Vagina (tissue), 2 donors: ENCODE results near the gene WWOX. TPM values are rescaled to one million over a fixed set of nuclear protein-coding genes. Genes with fewer than 3 reads are reported as not detected.

ENCODE experiments used
- DNase-seq, 2 donors: peaks; one replicate each; pipeline ENCODE4 v3.0.0-alpha.2; 2017; ENCODE audit errors: extremely low spot score in 2 of 2
- H3K27ac ChIP-seq: fragments of 200-600 bp; sonication (generic); one replicate; pipeline ENCODE4 v1.5.1; 2019
- H3K27me3 ChIP-seq: fragments of 200-600 bp; sonication (generic); one replicate; pipeline ENCODE4 v1.5.1; 2019
- H3K36me3 ChIP-seq, 2 donors: fragments of 200-600 bp; sonication (generic); one replicate each; pipeline ENCODE4 v1.5.1; 2017 to 2019
- H3K4me1 ChIP-seq: fragments of 200-600 bp; sonication (generic); one replicate; pipeline ENCODE4 v1.5.1; 2019
- H3K4me3 ChIP-seq, 2 donors: fragments of 200-600 bp; sonication (generic); 1 replicate in 1 of 2; 2 replicates in 1 of 2; pipeline ENCODE4 v1.5.1; 2016 to 2019
- H3K9me3 ChIP-seq: fragments of 200-600 bp; sonication (generic); one replicate; pipeline ENCODE4 v1.5.1; 2019
- CTCF ChIP-seq, 3 experiments: fragments of 450-650 bp in 2 of 3; fragments of 200-600 bp in 1 of 3; sonication (generic) in 1 of 3; IDR thresholded peaks; one replicate each; pipeline ENCODE4 v1.5.1; 2017 to 2019; ENCODE audit warnings: antibody characterized with exemption in 3 of 3, mild to moderate bottlenecking in 2 of 3, moderate library complexity in 2 of 3
- POLR2A ChIP-seq, 2 donors: fragments of 450-650 bp; IDR thresholded peaks; one replicate each; pipeline ENCODE4 v1.6.1; 2017; ENCODE audit warnings: antibody characterized with exemption in 2 of 2, mild to moderate bottlenecking in 2 of 2, moderate library complexity in 2 of 2
- POLR2AphosphoS5 ChIP-seq, 2 donors: sonication (generic); formaldehyde crosslinking; IDR thresholded peaks; one replicate each; pipeline ENCODE4 v1.9.0; 2017; ENCODE audit warnings: antibody characterized with exemption in 2 of 2, mild to moderate bottlenecking in 2 of 2, low read depth in 1 of 2; ENCODE audit not compliant: insufficient read depth in 1 of 2
- intact Hi-C: fragments of 100-400 bp; cut with DNase I; formaldehyde crosslinking; loops from one replicate; pipeline ENCODE4 v1.15.1; 2023
- total RNA-seq: library from RNA; depleted of rRNA; stranded (reverse); fragments of >200 nt; gene quantifications from one replicate; pipeline ENCODE4 v1.2.3, GENCODE V29; 2016

WWOX gene
- total RNA-seq, 1 donor from 2014 or later = 33.1 TPM

GRCh38 chr16:78549366-78549765 is 449.9 kb downstream of the WWOX start:
- H3K4me1 ChIP-seq = no peaks in the 10 kb centered on the region
- H3K36me3 ChIP-seq = no peaks in the 10 kb centered on the region
- H3K27ac ChIP-seq = no peak overlapping the region
- DNase-seq = no peak
- TF ChIP-seq POLR2AphosphoS5 (IDR thresholded peaks at IDR 0.05; ENCODE audit: insufficient read depth in 1 of 2, low read depth in 1 of 2) (no peak), CTCF (IDR thresholded peaks at IDR 0.05) (no peak), POLR2A (IDR thresholded peaks at IDR 0.05) (no peak)
- H3K9me3 ChIP-seq = no peaks in the 10 kb centered on the region
- H3K27me3 ChIP-seq = no peaks in the 10 kb centered on the region
- no peak overlapping the region for H3K4me3 ChIP-seq
- intact Hi-C loops = no loop called here

- no peak for DNase-seq
- Histone ChIP-seq H3K9me3 (no peaks in the 10 kb centered on the region), H3K36me3 (no peaks in the 10 kb centered on the region), H3K4me1 (no peaks in the 10 kb centered on the region), H3K4me3 (no peak overlapping the region), H3K27ac (no peak overlapping the region), H3K27me3 (no peaks in the 10 kb centered on the region)
- TF ChIP-seq POLR2AphosphoS5 (IDR thresholded peaks at IDR 0.05; ENCODE audit: insufficient read depth in 1 of 2, low read depth in 1 of 2) = no peak
- no peak for TF ChIP-seq POLR2A (IDR thresholded peaks at IDR 0.05)
- no peak for TF ChIP-seq CTCF (IDR thresholded peaks at IDR 0.05)
- intact Hi-C loops = no loop called here
These were observed 452.1 kb downstream of the WWOX start for GRCh38 chr16:78551487-78552085.

GRCh38 chr16:78552106-78552675 is 452.7 kb downstream of the WWOX start:
- no peaks in the 10 kb centered on the region for H3K36me3 ChIP-seq
- no peaks in the 10 kb centered on the region for H3K9me3 ChIP-seq
- no peak overlapping the region for H3K27ac ChIP-seq
- intact Hi-C loops = no loop called here
- H3K4me1 ChIP-seq = no peaks in the 10 kb centered on the region
- no peaks in the 10 kb centered on the region for H3K27me3 ChIP-seq
- no peak overlapping the region for H3K4me3 ChIP-seq
- TF ChIP-seq CTCF (IDR thresholded peaks at IDR 0.05) (no peak), POLR2A (IDR thresholded peaks at IDR 0.05) (no peak), POLR2AphosphoS5 (IDR thresholded peaks at IDR 0.05; ENCODE audit: insufficient read depth in 1 of 2, low read depth in 1 of 2) (no peak)
- DNase-seq = no peak

- Histone ChIP-seq H3K27ac (no peak overlapping the region), H3K4me1 (no peaks in the 10 kb centered on the region), H3K9me3 (no peaks in the 10 kb centered on the region), H3K36me3 (no peaks in the 10 kb centered on the region), H3K27me3 (no peaks in the 10 kb centered on the region), H3K4me3 (no peak overlapping the region)
- no peak for DNase-seq
- intact Hi-C loops = no loop called here
- TF ChIP-seq POLR2AphosphoS5 (IDR thresholded peaks at IDR 0.05; ENCODE audit: insufficient read depth in 1 of 2, low read depth in 1 of 2) (no peak), POLR2A (IDR thresholded peaks at IDR 0.05) (no peak), CTCF (IDR thresholded peaks at IDR 0.05) (no peak)
These were observed 453.3 kb downstream of the WWOX start for GRCh38 chr16:78552716-78553115.

GRCh38 chr16:78553268-78554039 is 454.0 kb downstream of the WWOX start:
- Histone ChIP-seq H3K9me3 (no peaks in the 10 kb centered on the region), H3K4me3 (no peak overlapping the region), H3K27ac (no peak overlapping the region), H3K27me3 (no peaks in the 10 kb centered on the region), H3K36me3 (no peaks in the 10 kb centered on the region), H3K4me1 (no peaks in the 10 kb centered on the region)
- TF ChIP-seq CTCF (IDR thresholded peaks at IDR 0.05) (no peak), POLR2AphosphoS5 (IDR thresholded peaks at IDR 0.05; ENCODE audit: insufficient read depth in 1 of 2, low read depth in 1 of 2) (no peak)
- no peak for DNase-seq
- intact Hi-C loops = no loop called here
